IMR-90 (cell line): ENCODE data around the gene YKT6. TPM values are rescaled to one million over a fixed set of nuclear protein-coding genes. Genes with fewer than 3 reads are reported as not detected.
A peak's percentile ranks its signal among the peaks of the same experiment; 100 is the strongest.

Experiments used
- ATAC-seq: fragments of 200-7000 bp; cut with Tn5 transposase; 2 replicates; pipeline ENCODE4 v1.9.1; 2020; ENCODE audit warnings: low read depth, mild to moderate bottlenecking, moderate library complexity
- BruUV-seq: library from RNA; stranded (reverse); fragments of 400-500 nt; replicated peaks from 2 replicates; lab custom pipeline; 2021; lab: Mats Ljungman, UMichigan
- CTCF ChIA-PET: fragments of 300-600 bp; formaldehyde crosslinking; extraction: SDS; loops from one replicate; lab custom pipeline; 2021; ENCODE audit warnings: antibody characterized with exemption; lab: Yijun Ruan, JAX
- POLR2A ChIA-PET: fragments of 300-600 bp; sonication (Branson Sonifier 250); formaldehyde crosslinking; loops from one replicate; lab custom pipeline; 2022; ENCODE audit warnings: antibody characterized with exemption; ENCODE audit not compliant: unreplicated experiment; lab: Charles Lee
- DNase-seq: peaks from one replicate; pipeline ENCODE4 v3.0.0; 2013
- H2AFZ ChIP-seq: replicated peaks from 2 replicates; pipeline ENCODE3; 2013; ENCODE audit warnings: low read length, mild to moderate bottlenecking; ENCODE audit not compliant: poor library complexity
- H2AK5ac ChIP-seq: 2 replicates; pipeline ENCODE4 v1.6.1; 2013; ENCODE audit warnings: low read depth, low read length, inconsistent platforms
- H2AK9ac ChIP-seq: replicated peaks from 2 replicates; pipeline ENCODE3; 2013; ENCODE audit warnings: mild to moderate bottlenecking, low read depth, low read length, moderate library complexity; ENCODE audit not compliant: poor library complexity
- H2BK120ac ChIP-seq: 2 replicates; pipeline ENCODE4 v1.6.1; 2013; ENCODE audit warnings: low read depth, low read length, inconsistent platforms
- H2BK15ac ChIP-seq: 3 replicates; pipeline ENCODE4 v1.6.1; 2013; ENCODE audit warnings: low read depth, low read length, inconsistent platforms
- H2BK20ac ChIP-seq: 2 replicates; pipeline ENCODE4 v1.6.1; 2013; ENCODE audit warnings: low read depth, mild to moderate bottlenecking, inconsistent platforms, low read length, moderate library complexity
- H2BK5ac ChIP-seq: 2 replicates; pipeline ENCODE4 v1.6.1; 2013; ENCODE audit warnings: mild to moderate bottlenecking, low read depth, low read length, inconsistent platforms; ENCODE audit not compliant: poor library complexity, severe bottlenecking
- H3K14ac ChIP-seq: replicated peaks from 2 replicates; pipeline ENCODE4 v1.6.1; 2013; ENCODE audit warnings: low read depth, low read length, inconsistent platforms
- H3K18ac ChIP-seq: 2 replicates; pipeline ENCODE4 v1.6.1; 2013; ENCODE audit warnings: low read depth, low read length, control low read depth
- H3K23ac ChIP-seq: 2 replicates; pipeline ENCODE4 v1.6.1; 2013; ENCODE audit warnings: low read depth, low read length, inconsistent platforms
- H3K27ac ChIP-seq: 2 replicates; pipeline ENCODE4 v1.5.1; 2013; ENCODE audit warnings: mild to moderate bottlenecking, control low read depth, low read length; ENCODE audit not compliant: insufficient read depth
- H3K27me3 ChIP-seq: 2 replicates; pipeline ENCODE4 v1.6.1; 2013; ENCODE audit warnings: low read length; ENCODE audit not compliant: control insufficient read depth, insufficient read depth
- H3K36me3 ChIP-seq: 2 replicates; pipeline ENCODE4 v1.6.1; 2013; ENCODE audit warnings: low read length, mixed read lengths; ENCODE audit not compliant: control insufficient read depth, insufficient read depth
- H3K4ac ChIP-seq: 2 replicates; pipeline ENCODE4 v1.6.1; 2013; ENCODE audit warnings: low read depth, low read length, inconsistent platforms
- H3K4me1 ChIP-seq: 2 replicates; pipeline ENCODE4 v1.6.1; 2013; ENCODE audit warnings: low read length, mixed read lengths; ENCODE audit not compliant: control insufficient read depth, insufficient read depth
- H3K4me2 ChIP-seq: 2 replicates; pipeline ENCODE4 v1.6.1; 2013; ENCODE audit warnings: low read depth, mild to moderate bottlenecking, control low read depth, low read length, moderate library complexity
- H3K4me3 ChIP-seq: 2 replicates; pipeline ENCODE4 v1.5.1; 2013; ENCODE audit warnings: low read depth, mild to moderate bottlenecking, control low read depth, low read length, moderate library complexity; ENCODE audit not compliant: insufficient read depth
- H3K56ac ChIP-seq: 2 replicates; pipeline ENCODE4 v1.6.1; 2013; ENCODE audit warnings: low read length, inconsistent platforms; ENCODE audit not compliant: insufficient read depth; ENCODE audit errors: extremely low read depth
- H3K79me1 ChIP-seq, 2 experiments: 2 replicates each; pipeline ENCODE4 v1.6.1; 2013; ENCODE audit warnings: low read length in 2 of 2, inconsistent platforms in 1 of 2, low read depth in 1 of 2
- H3K9ac ChIP-seq: 2 replicates; pipeline ENCODE4 v1.6.1; 2013; ENCODE audit warnings: low read depth, low read length, control low read depth
- H3K9me1 ChIP-seq: 2 replicates; pipeline ENCODE4 v1.6.1; 2013; ENCODE audit warnings: low read length, inconsistent platforms; ENCODE audit not compliant: insufficient read depth
- H3K9me3 ChIP-seq: 2 replicates; pipeline ENCODE4 v1.6.1; 2013; ENCODE audit warnings: low read length; ENCODE audit not compliant: control insufficient read depth, insufficient read depth
- H4K20me1 ChIP-seq: 2 replicates; pipeline ENCODE4 v1.6.1; 2013; ENCODE audit warnings: low read length, inconsistent platforms; ENCODE audit not compliant: insufficient read depth
- H4K5ac ChIP-seq: 2 replicates; pipeline ENCODE4 v1.6.1; 2013; ENCODE audit warnings: mild to moderate bottlenecking, low read depth, low read length, control low read depth
- H4K8ac ChIP-seq, 2 experiments: 2 replicates each; pipeline ENCODE4 v1.6.1; 2013; ENCODE audit warnings: low read depth in 2 of 2, low read length in 2 of 2, control low read depth in 1 of 2, inconsistent platforms in 1 of 2
- H4K91ac ChIP-seq: 2 replicates; pipeline ENCODE4 v1.6.1; 2013; ENCODE audit warnings: low read depth, low read length, inconsistent platforms; ENCODE audit not compliant: insufficient read depth
- BHLHE40 ChIP-seq: fragments of 150-350 bp; IDR thresholded peaks from 2 replicates; pipeline ENCODE4 v1.6.1; 2016; ENCODE audit warnings: mild to moderate bottlenecking, low read depth, low read length
- CEBPB ChIP-seq: IDR thresholded peaks from 2 replicates; pipeline ENCODE4 v1.6.1; 2012; ENCODE audit warnings: low read depth, low read length, improper control_type of control experiment
- CHD1 ChIP-seq: IDR thresholded peaks from 2 replicates; pipeline ENCODE4 v1.6.1; 2012; ENCODE audit warnings: low read depth, low read length, improper control_type of control experiment
- FOS ChIP-seq: fragments of 150-350 bp; IDR thresholded peaks from 2 replicates; pipeline ENCODE4 v1.6.1; 2016; ENCODE audit warnings: low read depth, low read length
- MAFK ChIP-seq: IDR thresholded peaks from 2 replicates; pipeline ENCODE4 v1.6.1; 2012; ENCODE audit warnings: low read depth, low read length, improper control_type of control experiment
- MAZ ChIP-seq: IDR thresholded peaks from 2 replicates; pipeline ENCODE4 v1.6.1; 2012; ENCODE audit warnings: low read depth, mild to moderate bottlenecking, low read length, improper control_type of control experiment, moderate library complexity, borderline replicate concordance
- MXI1 ChIP-seq: IDR thresholded peaks from 2 replicates; pipeline ENCODE4 v1.6.1; 2012; ENCODE audit warnings: low read depth, mild to moderate bottlenecking, low read length, moderate library complexity, borderline replicate concordance
- NFE2L2 ChIP-seq: fragments of 150-350 bp; IDR thresholded peaks from 2 replicates; pipeline ENCODE4 v1.6.1; 2016; ENCODE audit warnings: low read depth, mild to moderate bottlenecking, low read length
- POLR2A ChIP-seq: IDR thresholded peaks from 2 replicates; pipeline ENCODE4 v1.6.1; 2012; ENCODE audit warnings: mild to moderate bottlenecking, low read depth, low read length
- RFX5 ChIP-seq: IDR thresholded peaks from 2 replicates; pipeline ENCODE4 v1.8.0; 2012; ENCODE audit warnings: low read depth, mild to moderate bottlenecking, low read length, moderate library complexity
- SMC3 ChIP-seq: fragments of 150-350 bp; IDR thresholded peaks from 2 replicates; pipeline ENCODE4 v1.6.1; 2016; ENCODE audit warnings: low read depth, mild to moderate bottlenecking, antibody characterized with exemption, low read length, moderate library complexity
- WGBS, 2 experiments: methylation state at CpG; one replicate each; pipeline versions ENCODE4 v1.1.5 to v1.1.7; 2013; ENCODE audit warnings: missing lambda C conversion rate in 2 of 2; ENCODE audit not compliant: insufficient read length in 1 of 2; ENCODE audit errors: extremely low coverage in 2 of 2; 5-methylcytosine and 5-hydroxymethylcytosine counted together
- dilution Hi-C: fragments of 300-500 bp; cut with HindIII; formaldehyde crosslinking; loops from one replicate; pipeline ENCODE4 v1.14.3; 2018; ENCODE audit warnings: low sequenced_read_pairs; ENCODE audit not compliant: unreplicated experiment
- in situ Hi-C: fragments of 300-500 bp; cut with MboI; formaldehyde crosslinking; loops from 3 replicates; pipeline ENCODE4 v1.14.3; 2019; ENCODE audit warnings: low sequenced_read_pairs, inconsistent platforms, mixed read lengths
- intact Hi-C: fragments of 100-400 bp; cut with micrococcal nuclease; formaldehyde crosslinking; loops from 2 replicates; pipeline ENCODE4 v1.10.0; 2022
- polyA plus RNA-seq, 3 experiments: library from polyadenylated mRNA; depleted of rRNA; stranded (reverse); fragments of >200 nt; gene quantifications; 2 replicates each; pipeline ENCODE4 v1.2.3, GENCODE V29; 2012; ENCODE audit warnings: low replicate concordance in 1 of 3
- total RNA-seq: library from RNA; depleted of rRNA; stranded (reverse); fragments of >200 nt; gene quantifications from 2 replicates; pipeline ENCODE4 v1.2.3, GENCODE V29; 2012
- TF ChIP-seq, protein P1 (sequence below): fragments of 150-350 bp; IDR thresholded peaks from 2 replicates; pipeline ENCODE4 v1.6.1; 2016; ENCODE audit warnings: low read depth, mild to moderate bottlenecking, low read length, moderate library complexity, borderline replicate concordance
- TF ChIP-seq, protein P2 (sequence below): fragments of 150-350 bp; IDR thresholded peaks from 2 replicates; pipeline ENCODE4 v1.6.1; 2017; ENCODE audit warnings: mild to moderate bottlenecking, antibody characterized with exemption, low read length, low read depth
- TF ChIP-seq, protein P3 (sequence below): conservative IDR thresholded peaks from 2 replicates; pipeline ENCODE4 v1.5.1; 2012; ENCODE audit warnings: mild to moderate bottlenecking, low read depth, low read length, improper control_type of control experiment

The YKT6 gene
- total and polyA plus RNA-seq, 2 of the 4 experiments (the other 2 are of a cell fraction): 115 to 120 TPM

DNA sequence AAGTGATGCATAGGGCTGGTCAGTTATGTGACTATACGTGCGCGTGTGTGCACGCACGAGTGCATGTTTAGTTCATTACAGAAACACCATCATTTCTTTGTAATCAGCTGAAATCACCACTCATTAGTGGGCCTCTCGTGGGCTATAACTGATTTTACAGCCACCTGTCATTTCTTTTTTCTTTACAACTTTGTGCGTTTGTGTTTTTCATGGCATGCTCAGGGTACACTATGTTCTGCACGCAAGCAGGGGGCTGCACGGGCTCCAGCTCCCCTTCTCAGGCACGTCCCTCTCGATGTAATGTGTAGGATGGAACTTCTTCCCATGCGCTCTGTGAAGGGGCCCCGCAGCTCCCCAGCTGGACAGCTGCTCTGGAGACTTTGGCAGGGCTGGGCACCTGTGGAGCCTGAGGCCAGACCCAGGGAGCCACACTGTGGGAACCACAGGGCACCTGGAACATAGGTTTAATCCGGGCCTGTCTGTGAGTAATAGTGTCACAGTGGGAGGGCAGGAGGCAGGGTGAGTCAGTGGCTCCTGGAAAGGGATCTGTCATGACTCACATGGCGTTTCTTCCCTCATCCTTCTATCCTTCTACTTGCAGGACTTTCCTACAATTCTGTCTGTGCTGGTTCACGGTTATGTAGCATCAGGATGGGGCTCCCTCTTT lies 16.4 kb upstream of the YKT6 start:
- DNase-seq: peak; percentile 89
- intact Hi-C loops: no loop called here
- ChIA-PET CTCF (interaction anchor here (0.9 kb wide), 1 partner anchor 15 kb away, joined by 3 read pairs; no protein-coding TSS in a partner anchor), POLR2A (no interaction called here)
- H3K4ac ChIP-seq: peak overlapping the region; percentile 34; the same call in 1 of the 2 replicates
- H3K18ac ChIP-seq: no peak overlapping the region
- H4K91ac ChIP-seq: no peak overlapping the region
- in situ Hi-C loops: no loop called here
- no peaks in the 10 kb centered on the region for H4K20me1 ChIP-seq
- H3K36me3 ChIP-seq: no peaks in the 10 kb centered on the region
- peaks cover 18% of the 10 kb centered on the region for H3K9me3 ChIP-seq
- H2BK120ac ChIP-seq: peak overlapping the region; percentile 28; the same call in 1 of the 2 replicates
- dilution Hi-C loops: no loop called here
- H3K27me3 ChIP-seq: peaks cover 18% of the 10 kb centered on the region
- 0 out of 3 replicates have a peak overlapping the region, but pooled peaks have one; percentile 90 for H2BK15ac ChIP-seq
- ATAC-seq: peak; percentile 93
- H3K4me2 ChIP-seq: peak overlapping the region; percentile 22; the same call in 1 of the 2 replicates
- H2AK9ac ChIP-seq: no peak overlapping the region
- no peak overlapping the region; the same call in 1 of the 2 replicates for H2BK20ac ChIP-seq
- 67% methylated on average over 3 of the region's 16 CpGs; no CpG with 5 or more reads in 1 of the 2 experiments for WGBS, 2 experiments
- H3K79me1 ChIP-seq: no peaks in the 10 kb centered on the region; a peak in 1 of 4 replicates
- 0 out of 2 replicates have a peak overlapping the region, but pooled peaks have one; percentile 8 for H2AK5ac ChIP-seq
- no peak overlapping the region for H4K8ac ChIP-seq
- peak overlapping the region; percentile 36 for H2AFZ ChIP-seq
- no peak overlapping the region for H3K9ac ChIP-seq
- no peak overlapping the region for H3K56ac ChIP-seq
- no peak overlapping the region for H3K27ac ChIP-seq
- H3K4me3 ChIP-seq: no peak overlapping the region
- no peaks in the 10 kb centered on the region for H3K9me1 ChIP-seq
- no TSS peak for BruUV-seq
- H3K23ac ChIP-seq: no peak overlapping the region
- H3K14ac ChIP-seq: no peak overlapping the region
- H4K5ac ChIP-seq: no peak overlapping the region
- H3K4me1 ChIP-seq: peaks cover 2% of the 10 kb centered on the region
- H2BK5ac ChIP-seq: peak overlapping the region; percentile 30
- no peak for TF ChIP-seq CEBPB
- TF ChIP-seq SMC3: no peak
- TF ChIP-seq NFE2L2: no peak
- TF ChIP-seq, protein P1, sequence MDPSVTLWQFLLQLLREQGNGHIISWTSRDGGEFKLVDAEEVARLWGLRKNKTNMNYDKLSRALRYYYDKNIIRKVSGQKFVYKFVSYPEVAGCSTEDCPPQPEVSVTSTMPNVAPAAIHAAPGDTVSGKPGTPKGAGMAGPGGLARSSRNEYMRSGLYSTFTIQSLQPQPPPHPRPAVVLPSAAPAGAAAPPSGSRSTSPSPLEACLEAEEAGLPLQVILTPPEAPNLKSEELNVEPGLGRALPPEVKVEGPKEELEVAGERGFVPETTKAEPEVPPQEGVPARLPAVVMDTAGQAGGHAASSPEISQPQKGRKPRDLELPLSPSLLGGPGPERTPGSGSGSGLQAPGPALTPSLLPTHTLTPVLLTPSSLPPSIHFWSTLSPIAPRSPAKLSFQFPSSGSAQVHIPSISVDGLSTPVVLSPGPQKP: no peak
- no peak for TF ChIP-seq MAFK
- no peak for TF ChIP-seq POLR2A
- TF ChIP-seq MAZ: peak; percentile 24; the same call in 1 of the 2 replicates
- TF ChIP-seq, protein P2, sequence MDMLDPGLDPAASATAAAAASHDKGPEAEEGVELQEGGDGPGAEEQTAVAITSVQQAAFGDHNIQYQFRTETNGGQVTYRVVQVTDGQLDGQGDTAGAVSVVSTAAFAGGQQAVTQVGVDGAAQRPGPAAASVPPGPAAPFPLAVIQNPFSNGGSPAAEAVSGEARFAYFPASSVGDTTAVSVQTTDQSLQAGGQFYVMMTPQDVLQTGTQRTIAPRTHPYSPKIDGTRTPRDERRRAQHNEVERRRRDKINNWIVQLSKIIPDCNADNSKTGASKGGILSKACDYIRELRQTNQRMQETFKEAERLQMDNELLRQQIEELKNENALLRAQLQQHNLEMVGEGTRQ: no peak
- no peak for TF ChIP-seq RFX5
- 0 out of 2 replicates have a peak, but pooled peaks have one; percentile 47 for TF ChIP-seq MXI1
- TF ChIP-seq, protein P3, sequence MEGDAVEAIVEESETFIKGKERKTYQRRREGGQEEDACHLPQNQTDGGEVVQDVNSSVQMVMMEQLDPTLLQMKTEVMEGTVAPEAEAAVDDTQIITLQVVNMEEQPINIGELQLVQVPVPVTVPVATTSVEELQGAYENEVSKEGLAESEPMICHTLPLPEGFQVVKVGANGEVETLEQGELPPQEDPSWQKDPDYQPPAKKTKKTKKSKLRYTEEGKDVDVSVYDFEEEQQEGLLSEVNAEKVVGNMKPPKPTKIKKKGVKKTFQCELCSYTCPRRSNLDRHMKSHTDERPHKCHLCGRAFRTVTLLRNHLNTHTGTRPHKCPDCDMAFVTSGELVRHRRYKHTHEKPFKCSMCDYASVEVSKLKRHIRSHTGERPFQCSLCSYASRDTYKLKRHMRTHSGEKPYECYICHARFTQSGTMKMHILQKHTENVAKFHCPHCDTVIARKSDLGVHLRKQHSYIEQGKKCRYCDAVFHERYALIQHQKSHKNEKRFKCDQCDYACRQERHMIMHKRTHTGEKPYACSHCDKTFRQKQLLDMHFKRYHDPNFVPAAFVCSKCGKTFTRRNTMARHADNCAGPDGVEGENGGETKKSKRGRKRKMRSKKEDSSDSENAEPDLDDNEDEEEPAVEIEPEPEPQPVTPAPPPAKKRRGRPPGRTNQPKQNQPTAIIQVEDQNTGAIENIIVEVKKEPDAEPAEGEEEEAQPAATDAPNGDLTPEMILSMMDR: no peak
- no peak for TF ChIP-seq CHD1
- peak; percentile 93 for TF ChIP-seq FOS
- TF ChIP-seq BHLHE40: peak; percentile 19; the same call in 1 of the 2 replicates
